ENCODE results near the gene OR6N2. TPM values are rescaled to one million over a fixed set of nuclear protein-coding genes. Genes with fewer than 3 reads are reported as not detected.

Gene OR6N2
- total RNA-seq, 4 donors from 2014 or later: not detected

- H3K27ac ChIP-seq: no peak overlapping the region
- H3K36me3 ChIP-seq: no peaks in the 10 kb centered on the region
- H3K4me1 ChIP-seq: no peaks in the 10 kb centered on the region
- WGBS, 2 donors: 90 to 91% methylated on average over 9 of the region's 9 CpGs
- TF ChIP-seq POLR2A (IDR thresholded peaks at IDR 0.05): no peak
- no peak for TF ChIP-seq EP300 (IDR thresholded peaks at IDR 0.05)
- TF ChIP-seq CTCF (IDR thresholded peaks at IDR 0.05): no peak
- no peak overlapping the region for H3K4me3 ChIP-seq
- H3K27me3 ChIP-seq: no peaks in the 10 kb centered on the region
- no peaks in the 10 kb centered on the region for H3K9me3 ChIP-seq
- no peak for DNase-seq (ENCODE audit: low spot score in 2 of 2)
Observed at GRCh38 chr1:158752155-158752712, 28.8 kb downstream of the OR6N2 start.

GRCh38 chr1:158735848-158736247 is 45.2 kb downstream of the OR6N2 start:
- H3K27ac ChIP-seq: no peak overlapping the region
- no peaks in the 10 kb centered on the region for H3K4me1 ChIP-seq
- no peak overlapping the region for H3K4me3 ChIP-seq
- no peaks in the 10 kb centered on the region for H3K36me3 ChIP-seq
- H3K9me3 ChIP-seq: no peaks in the 10 kb centered on the region
- H3K27me3 ChIP-seq: no peaks in the 10 kb centered on the region
- no peak for TF ChIP-seq EP300 (IDR thresholded peaks at IDR 0.05)
- no peak for TF ChIP-seq CTCF (IDR thresholded peaks at IDR 0.05)
- no peak for TF ChIP-seq POLR2A (IDR thresholded peaks at IDR 0.05)
- DNase-seq (ENCODE audit: low spot score in 2 of 2): no peak

GRCh38 chr1:158732524-158732923 is 48.5 kb downstream of the OR6N2 start:
- no peak overlapping the region for H3K4me3 ChIP-seq
- H3K27ac ChIP-seq: no peak overlapping the region
- WGBS, 2 donors: 66 to 78% methylated on average over 2 of the region's 2 CpGs
- H3K36me3 ChIP-seq: no peaks in the 10 kb centered on the region
- H3K4me1 ChIP-seq: no peaks in the 10 kb centered on the region
- no peaks in the 10 kb centered on the region for H3K27me3 ChIP-seq
- no peak for TF ChIP-seq POLR2A (IDR thresholded peaks at IDR 0.05)
- no peak for TF ChIP-seq CTCF (IDR thresholded peaks at IDR 0.05)
- no peak for TF ChIP-seq EP300 (IDR thresholded peaks at IDR 0.05)
- no peak for DNase-seq (ENCODE audit: low spot score in 2 of 2)
- no peaks in the 10 kb centered on the region for H3K9me3 ChIP-seq

- no peak overlapping the region for H3K4me3 ChIP-seq
- no peak for TF ChIP-seq POLR2A (IDR thresholded peaks at IDR 0.05)
- TF ChIP-seq CTCF (IDR thresholded peaks at IDR 0.05): no peak
- no peak for TF ChIP-seq EP300 (IDR thresholded peaks at IDR 0.05)
- no peaks in the 10 kb centered on the region for H3K9me3 ChIP-seq
- H3K27me3 ChIP-seq: no peaks in the 10 kb centered on the region
- no peak overlapping the region for H3K27ac ChIP-seq
- H3K4me1 ChIP-seq: no peaks in the 10 kb centered on the region
- H3K36me3 ChIP-seq: no peaks in the 10 kb centered on the region
- 80 to 81% methylated on average over 4 of the region's 4 CpGs for WGBS, 2 donors
- DNase-seq (ENCODE audit: low spot score in 2 of 2): no peak
Observed at GRCh38 chr1:158731707-158732106, 49.3 kb downstream of the OR6N2 start.

- Histone ChIP-seq H3K4me3 (no peak overlapping the region), H3K27ac (no peak overlapping the region), H3K9me3 (no peaks in the 10 kb centered on the region), H3K4me1 (no peaks in the 10 kb centered on the region), H3K36me3 (no peaks in the 10 kb centered on the region), H3K27me3 (no peaks in the 10 kb centered on the region)
- no peak for DNase-seq (ENCODE audit: low spot score in 2 of 2)
- TF ChIP-seq CTCF (IDR thresholded peaks at IDR 0.05): no peak
- TF ChIP-seq EP300 (IDR thresholded peaks at IDR 0.05): no peak
- TF ChIP-seq POLR2A (IDR thresholded peaks at IDR 0.05): no peak
- 80 to 84% methylated on average over 4 of the region's 4 CpGs for WGBS, 2 donors
Observed at GRCh38 chr1:158730453-158730852, 50.6 kb downstream of the OR6N2 start.

All from tibial nerve (tissue), 4 donors.